ENCODE data around the gene GRM5.
"Not testable (repeated sequence)": the region's sequence is repeated elsewhere in the genome, so short reads cannot be mapped to it uniquely, and the experiment has no call there.

GRM5 gene

DNA sequence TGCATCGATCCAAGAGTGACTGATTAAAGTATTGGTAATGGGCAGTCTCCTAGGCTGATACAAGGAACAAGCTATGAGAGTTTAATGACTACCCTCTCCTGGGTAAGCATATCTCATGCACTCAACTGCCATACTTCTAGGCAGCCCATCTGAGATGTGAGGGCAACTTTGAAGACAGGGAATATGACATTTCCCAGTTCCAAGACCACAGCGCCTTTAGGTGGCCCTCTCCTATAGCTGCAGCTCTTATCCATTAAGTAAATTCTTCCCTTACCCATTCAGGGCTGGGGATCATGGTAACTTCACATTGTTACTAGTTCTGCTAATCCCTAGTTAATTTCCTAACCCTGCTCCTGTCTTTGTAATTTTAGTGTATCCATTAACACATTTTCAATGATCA lies 570.9 kb downstream of the GRM5 start:
- DNase-seq (ENCODE audit: low spot score) = no peak

- no peak for DNase-seq (ENCODE audit: low spot score)
Observed at GRCh38 chr11:88491674-88492073, 574.1 kb downstream of the GRM5 start.

DNA sequence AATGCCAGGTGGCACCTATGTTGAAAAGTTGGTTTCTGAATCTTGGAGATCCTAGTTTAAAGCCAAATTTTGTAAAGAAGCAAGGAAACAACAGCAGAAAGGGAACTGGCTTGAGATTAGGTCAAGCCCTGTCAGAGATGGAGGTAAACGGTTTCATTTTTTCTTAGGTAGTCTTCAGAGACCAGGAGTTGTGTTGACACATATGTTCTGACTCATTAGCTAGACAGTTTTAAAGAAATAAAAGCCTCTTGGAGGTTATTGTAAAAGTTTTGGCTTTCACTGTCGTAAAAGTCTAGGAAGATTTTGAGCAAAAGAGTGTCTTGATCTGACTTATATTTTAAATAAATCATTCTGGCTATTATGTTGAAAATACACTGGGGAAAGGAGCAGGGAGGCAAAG lies 576.8 kb downstream of the GRM5 start:
- no peak for DNase-seq (ENCODE audit: low spot score)

- DNase-seq (ENCODE audit: low spot score) = no peak
Observed at GRCh38 chr11:88487646-88488045, 578.1 kb downstream of the GRM5 start.

- peak; percentile 41 for DNase-seq (ENCODE audit: low spot score)
Observed at GRCh38 chr11:88484873-88485621, 580.7 kb downstream of the GRM5 start.

DNA sequence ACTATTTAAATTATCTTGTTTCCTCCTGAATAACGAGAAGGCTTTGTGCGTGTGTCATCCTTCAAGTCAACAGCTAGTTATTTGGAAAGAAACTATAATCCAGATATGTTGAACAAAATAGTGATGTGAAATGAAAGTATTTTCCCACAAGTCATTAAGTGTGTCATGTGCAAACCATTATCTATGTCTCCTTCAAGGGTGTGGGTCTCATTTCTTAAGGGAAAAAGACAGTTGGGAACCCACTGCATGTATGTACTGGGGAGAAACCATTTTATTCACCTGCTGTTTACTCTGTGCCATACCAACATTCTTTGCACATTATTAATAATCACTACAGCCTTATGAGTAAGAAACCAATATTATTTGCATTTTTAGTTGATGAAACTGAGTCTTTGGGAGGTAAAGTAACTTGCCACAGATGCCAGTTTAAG lies 582.9 kb downstream of the GRM5 start:
- no peak for DNase-seq (ENCODE audit: low spot score)

DNA sequence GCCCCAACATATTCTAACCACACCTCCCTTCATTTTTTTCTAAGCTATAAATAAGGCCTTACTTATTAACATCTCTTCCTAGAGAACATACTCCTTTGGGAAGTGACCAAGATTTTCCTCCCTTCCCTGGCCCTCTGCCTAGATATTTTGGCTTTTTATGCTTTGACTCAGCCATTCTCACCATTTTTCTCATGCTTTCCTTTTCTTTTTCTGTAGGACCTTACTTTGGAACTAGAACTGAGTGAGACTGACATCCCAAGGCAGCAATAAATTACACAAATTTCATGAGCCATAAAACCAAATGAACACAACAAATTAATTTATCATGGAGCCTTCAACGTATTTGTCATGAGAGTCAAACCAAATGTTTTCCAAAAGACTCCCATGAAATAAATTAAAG lies 585.6 kb downstream of the GRM5 start:
- no peak for DNase-seq (ENCODE audit: low spot score)

DNA sequence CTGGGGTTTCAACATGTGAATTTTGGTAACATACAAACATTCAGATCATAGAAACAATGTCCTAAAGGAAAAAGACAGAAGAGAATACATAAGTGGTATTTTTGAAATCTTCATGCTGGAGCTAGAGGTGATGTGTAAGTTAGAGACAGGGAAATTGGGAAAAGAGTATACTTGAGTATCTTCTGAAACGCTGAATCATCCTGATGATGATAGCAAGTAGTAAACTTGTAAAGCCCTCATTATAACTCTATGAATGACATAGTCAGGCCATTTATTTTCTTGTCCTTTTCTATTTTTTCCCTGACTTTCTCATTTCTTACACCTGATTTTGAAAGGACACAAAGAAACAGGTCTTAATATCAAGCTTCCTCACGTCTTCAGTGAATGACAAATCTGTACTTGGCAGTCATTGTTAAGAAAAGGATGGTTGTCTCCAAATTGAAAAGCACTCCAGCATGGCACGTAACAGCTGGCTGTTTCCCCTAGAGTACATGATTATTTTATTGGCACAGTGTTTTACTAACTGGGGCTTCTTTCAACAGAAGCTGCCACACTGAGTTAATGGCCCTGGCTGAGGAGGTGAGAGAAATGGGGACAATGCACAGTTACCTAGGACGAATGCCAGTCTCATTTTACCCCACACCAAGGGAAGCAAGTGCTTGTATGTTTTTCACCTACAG lies 587.5 kb downstream of the GRM5 start:
- no peak for DNase-seq (ENCODE audit: low spot score)

DNA sequence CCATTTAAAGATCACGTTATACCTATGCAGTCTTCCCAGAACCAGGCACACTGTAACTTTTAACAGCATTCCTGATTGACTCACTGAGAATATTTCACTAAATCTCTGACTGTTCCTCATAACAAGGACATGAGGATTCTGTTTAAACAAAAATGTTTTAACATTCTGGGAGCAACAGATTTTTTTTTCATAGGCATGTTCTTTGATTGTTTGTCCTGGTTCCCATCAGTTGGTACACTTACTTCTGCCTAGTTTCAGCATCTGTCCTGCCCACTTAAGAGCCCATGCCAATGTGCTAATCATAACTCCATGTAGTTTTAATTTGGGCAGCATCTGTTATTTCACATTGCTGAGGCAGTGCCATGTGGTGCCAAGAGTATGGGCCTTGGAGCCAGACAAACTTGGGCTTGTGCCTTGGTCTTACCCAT lies 589.8 kb downstream of the GRM5 start:
- DNase-seq (ENCODE audit: low spot score) = no peak

GRCh38 chr11:88474655-88475054 lies 591.1 kb downstream of the GRM5 start:
- DNase-seq (ENCODE audit: low spot score) = no peak

DNA sequence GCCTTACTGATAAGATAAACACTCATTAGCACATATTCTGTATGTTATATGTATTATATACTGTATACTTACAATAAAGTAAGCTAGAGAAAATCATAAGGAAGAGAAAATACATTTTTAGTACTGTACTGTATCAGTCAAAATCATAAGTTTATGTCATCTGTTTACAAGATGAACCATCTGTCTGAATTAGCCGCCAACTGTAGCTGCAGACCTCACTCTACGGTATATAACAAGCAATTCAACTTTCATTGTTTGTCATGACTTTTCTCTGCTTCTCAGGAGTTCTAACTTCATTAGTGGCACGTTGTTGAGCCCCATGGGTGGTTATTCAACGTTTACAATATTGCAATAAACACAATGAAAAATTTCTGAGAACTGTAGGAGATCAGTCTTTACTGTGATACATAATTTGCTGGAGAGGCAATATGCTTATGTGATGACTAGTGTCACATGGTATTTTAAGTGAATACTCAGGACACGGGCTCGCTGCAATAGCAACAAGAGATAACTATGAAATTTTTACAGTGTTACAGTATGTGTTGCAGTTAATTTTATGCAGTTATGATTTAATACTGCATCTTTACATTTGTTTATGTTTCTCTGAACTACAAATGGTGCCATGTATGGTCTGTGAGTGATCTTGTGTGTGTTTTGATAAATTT lies 596.1 kb downstream of the GRM5 start:
- DNase-seq (ENCODE audit: low spot score) = no peak

GRCh38 chr11:88464528-88464927 lies 601.3 kb downstream of the GRM5 start:
- no peak for DNase-seq (ENCODE audit: low spot score)

- not testable (repeated sequence) for DNase-seq (ENCODE audit: low spot score)
Observed at GRCh38 chr11:88463301-88463700, 602.5 kb downstream of the GRM5 start.

DNA sequence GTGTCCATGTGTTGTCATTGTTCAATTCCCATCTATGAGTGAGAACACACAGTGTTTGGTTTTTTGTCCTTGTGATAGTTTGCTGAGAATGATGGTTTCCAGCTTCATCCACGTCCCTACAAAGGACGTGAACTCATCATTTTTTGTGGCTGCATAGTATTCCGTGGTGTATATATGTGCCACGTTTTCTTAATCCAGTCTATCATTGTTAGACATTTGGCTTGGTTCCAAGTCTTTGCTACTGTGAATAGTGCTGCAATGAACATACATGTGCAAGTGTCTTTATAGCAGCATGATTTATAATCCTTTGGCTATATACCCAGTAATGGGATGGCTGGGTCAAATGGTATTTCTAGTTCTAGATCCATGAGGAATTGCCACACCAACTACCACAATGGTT lies 607.7 kb downstream of the GRM5 start:
- not testable (repeated sequence) for DNase-seq (ENCODE audit: low spot score)

DNA sequence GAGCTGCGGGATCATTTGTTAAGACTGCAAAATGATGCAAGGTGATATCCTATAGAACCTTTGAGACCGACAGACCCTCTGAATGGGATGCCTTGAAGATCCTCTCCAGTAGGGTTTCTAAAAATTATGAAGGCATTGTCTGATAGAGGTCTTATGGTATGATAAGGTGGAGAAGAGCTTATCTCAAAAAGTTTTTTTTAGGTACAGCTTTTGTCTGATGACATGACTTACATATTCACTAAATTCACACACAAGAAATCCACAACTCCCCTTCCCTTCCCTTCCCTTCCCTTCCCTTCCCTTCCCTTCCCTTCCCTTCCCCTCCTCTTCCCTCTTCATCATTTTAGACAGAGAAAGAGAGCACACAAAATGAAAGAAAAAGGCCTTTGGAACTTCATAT lies 609.8 kb downstream of the GRM5 start:
- DNase-seq (ENCODE audit: low spot score) = no peak

DNA sequence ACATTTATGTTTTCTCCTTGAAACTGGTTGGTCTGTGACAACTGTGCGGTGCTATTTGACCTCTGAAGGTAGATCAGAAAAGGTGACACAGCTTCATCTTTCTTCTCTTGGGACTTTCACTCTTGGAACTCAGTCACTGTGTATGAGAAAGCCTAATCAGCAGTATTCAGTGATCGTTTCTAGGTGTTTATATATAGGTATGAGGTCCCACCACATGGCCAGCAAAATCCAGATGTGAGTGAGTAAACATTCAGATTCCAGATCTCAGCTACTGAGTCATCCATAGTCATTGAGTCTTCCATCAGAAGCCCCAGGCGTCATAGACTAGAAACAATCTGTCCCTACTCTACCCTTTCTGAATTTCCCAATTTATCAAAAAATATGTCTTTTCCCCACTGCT lies 610.9 kb downstream of the GRM5 start:
- DNase-seq (ENCODE audit: low spot score) = no peak

All from COLO829 (cell line).